H1 (cell line): Measurements from ENCODE around the gene CAMTA1. TPM values are rescaled to one million over a fixed set of nuclear protein-coding genes. Genes with fewer than 3 reads are reported as not detected.

ENCODE experiments used
- CTCF ChIA-PET: fragments of 300-600 bp; sonication (Branson Sonifier 250); formaldehyde crosslinking; loops from one replicate; lab custom pipeline; 2021; ENCODE audit not compliant: partially characterized antibody; lab: Charles Lee
- POLR2A ChIA-PET: fragments of 300-600 bp; sonication (Branson Sonifier 250); formaldehyde crosslinking; loops from one replicate; lab custom pipeline; 2021; ENCODE audit warnings: inconsistent platforms; ENCODE audit not compliant: partially characterized antibody; lab: Charles Lee
- DNase-seq, 2 experiments: peaks; one replicate each; pipeline versions ENCODE4 v3.0.0 to v3.0.0-alpha.2; 2010 to 2022; ENCODE audit warnings: low spot score in 2 of 2, low read depth in 1 of 2, mixed read lengths in 1 of 2
- FAIRE-seq: peaks from 2 replicates; lab custom pipeline; 2011; peaks lifted over from hg19 to GRCh38; lab: Jason Lieb, UNC
- H2AFZ ChIP-seq: 2 replicates; pipeline ENCODE4 v1.8.1; 2012; ENCODE audit warnings: low read length, inconsistent platforms
- H2AK5ac ChIP-seq: 2 replicates; pipeline ENCODE4 v1.6.1; 2013; ENCODE audit warnings: low read depth, low read length
- H2BK120ac ChIP-seq: replicated peaks from 2 replicates; pipeline ENCODE3; 2013; ENCODE audit warnings: low read depth, low read length, inconsistent platforms
- H2BK12ac ChIP-seq: 2 replicates; pipeline ENCODE4 v1.6.1; 2013; ENCODE audit warnings: low read depth, low read length
- H2BK15ac ChIP-seq: 2 replicates; pipeline ENCODE4 v1.6.1; 2013; ENCODE audit warnings: low read length
- H2BK20ac ChIP-seq: 2 replicates; pipeline ENCODE4 v1.6.1; 2013; ENCODE audit warnings: low read length
- H2BK5ac ChIP-seq: 2 replicates; pipeline ENCODE4 v1.6.1; 2013; ENCODE audit warnings: low read depth, low read length
- H3K14ac ChIP-seq: 2 replicates; pipeline ENCODE4 v1.6.1; 2013; ENCODE audit warnings: inconsistent platforms; ENCODE audit not compliant: insufficient read length
- H3K18ac ChIP-seq: 2 replicates; pipeline ENCODE4 v1.6.1; 2013; ENCODE audit warnings: low read length; ENCODE audit errors: extremely low read depth
- H3K23ac ChIP-seq: 2 replicates; pipeline ENCODE4 v1.6.1; 2013; ENCODE audit warnings: inconsistent platforms; ENCODE audit not compliant: insufficient read length
- H3K23me2 ChIP-seq: 2 replicates; pipeline ENCODE4 v1.6.1; 2013; ENCODE audit warnings: low read depth, low read length
- H3K27ac ChIP-seq: 2 replicates; pipeline ENCODE4 v1.6.1; 2011; ENCODE audit warnings: low read depth, low read length, inconsistent platforms
- H3K27me3 ChIP-seq, 4 experiments: replicated peaks in 1 of 4; 1 replicate in 1 of 4; 2 replicates in 3 of 4; pipeline versions ENCODE4 v1.6.1 to v1.8.1; 2011 to 2013; ENCODE audit warnings: low read length in 3 of 4, mild to moderate bottlenecking in 3 of 4, inconsistent platforms in 2 of 4, mixed read lengths in 2 of 4, moderate library complexity in 1 of 4; ENCODE audit not compliant: control insufficient read depth in 3 of 4, insufficient read depth in 3 of 4; ENCODE audit errors: extremely low read depth in 1 of 4
- H3K36me3 ChIP-seq, 4 experiments: 2 replicates each; pipeline versions ENCODE4 v1.6.1 to v1.8.1; 2011 to 2013; ENCODE audit warnings: mild to moderate bottlenecking in 4 of 4, low read length in 3 of 4, moderate library complexity in 2 of 4, control low read depth in 1 of 4, inconsistent platforms in 1 of 4; ENCODE audit not compliant: insufficient read depth in 4 of 4, control insufficient read depth in 2 of 4
- H3K4ac ChIP-seq: replicated peaks from 2 replicates; pipeline ENCODE3; 2013; ENCODE audit warnings: low read length, low read depth, mixed read lengths, inconsistent platforms; ENCODE audit not compliant: insufficient read length
- H3K4me1 ChIP-seq, 4 experiments: replicated peaks in 1 of 4; 1 replicate in 1 of 4; 2 replicates in 3 of 4; pipeline versions ENCODE4 v1.6.1 to v1.8.1; 2011 to 2013; ENCODE audit warnings: low read length in 3 of 4, inconsistent platforms in 2 of 4, mixed read lengths in 1 of 4; ENCODE audit not compliant: insufficient read depth in 4 of 4, control insufficient read depth in 3 of 4
- H3K4me2 ChIP-seq, 2 experiments: 2 replicates each; pipeline versions ENCODE4 v1.6.1 to v1.8.1; 2011 to 2013; ENCODE audit warnings: low read depth in 2 of 2, low read length in 2 of 2, control low read depth in 1 of 2, inconsistent platforms in 1 of 2, mild to moderate bottlenecking in 1 of 2; ENCODE audit not compliant: insufficient read depth in 1 of 2
- H3K4me3 ChIP-seq, 4 experiments: fragments of 200-600, 300-600 bp in 1 of 4; sonication (generic), shearing (Covaris generic), sonication (Bioruptor Twin) in 1 of 4; 2 replicates each; pipeline versions ENCODE4 v1.5.1 to v1.8.1; 2011 to 2016; ENCODE audit warnings: low read length in 4 of 4, low read depth in 3 of 4, control low read depth in 2 of 4, inconsistent platforms in 2 of 4, mild to moderate bottlenecking in 2 of 4, mixed read lengths in 1 of 4, moderate library complexity in 1 of 4; ENCODE audit not compliant: insufficient read depth in 2 of 4; ENCODE audit errors: extremely low read depth in 1 of 4
- H3K56ac ChIP-seq: replicated peaks from 2 replicates; pipeline ENCODE3; 2013; ENCODE audit warnings: low read depth, mild to moderate bottlenecking, mixed read lengths, low read length, inconsistent platforms; ENCODE audit not compliant: insufficient read length
- H3K79me1 ChIP-seq: 2 replicates; pipeline ENCODE4 v1.6.1; 2013; ENCODE audit warnings: low read depth, low read length, control low read depth
- H3K79me2 ChIP-seq, 2 experiments: 2 replicates each; pipeline versions ENCODE4 v1.6.1 to v1.8.1; 2012 to 2013; ENCODE audit warnings: low read length in 2 of 2, mild to moderate bottlenecking in 2 of 2, inconsistent platforms in 1 of 2; ENCODE audit not compliant: insufficient read depth in 2 of 2, control insufficient read depth in 1 of 2
- H3K9ac ChIP-seq, 4 experiments: replicated peaks in 1 of 4; 1 replicate in 1 of 4; 2 replicates in 3 of 4; pipeline versions ENCODE4 v1.6.1 to v1.8.1; 2011 to 2013; ENCODE audit warnings: low read depth in 3 of 4, low read length in 3 of 4, control low read depth in 2 of 4, mild to moderate bottlenecking in 2 of 4, moderate library complexity in 2 of 4, inconsistent platforms in 1 of 4; ENCODE audit errors: extremely low read depth in 1 of 4
- H3K9me3 ChIP-seq, 2 experiments: 2 replicates each; pipeline versions ENCODE4 v1.6.1 to v1.8.1; 2012 to 2013; ENCODE audit warnings: mild to moderate bottlenecking in 2 of 2, moderate library complexity in 2 of 2, control low read depth in 1 of 2, inconsistent platforms in 1 of 2, low read depth in 1 of 2, low read length in 1 of 2, mixed read lengths in 1 of 2; ENCODE audit not compliant: insufficient read depth in 2 of 2
- H4K20me1 ChIP-seq, 2 experiments: replicated peaks in 1 of 2; 2 replicates each; pipeline versions ENCODE3 to v1.8.1; 2011 to 2013; ENCODE audit warnings: inconsistent platforms in 2 of 2, low read length in 2 of 2, mild to moderate bottlenecking in 1 of 2; ENCODE audit not compliant: insufficient read depth in 2 of 2, control insufficient read depth in 1 of 2
- H4K5ac ChIP-seq: 2 replicates; pipeline ENCODE4 v1.6.1; 2013; ENCODE audit warnings: low read length, low read depth, mixed read lengths, inconsistent platforms; ENCODE audit not compliant: insufficient read length
- H4K8ac ChIP-seq: 2 replicates; pipeline ENCODE4 v1.8.0; 2013; ENCODE audit warnings: mild to moderate bottlenecking, moderate library complexity, low read length, inconsistent platforms; ENCODE audit not compliant: insufficient read depth; ENCODE audit errors: extremely low read depth
- H4K91ac ChIP-seq: replicated peaks from 2 replicates; pipeline ENCODE3; 2013; ENCODE audit warnings: low read length, mixed read lengths, inconsistent platforms; ENCODE audit not compliant: insufficient read length
- EP300 ChIP-seq, 2 experiments: IDR thresholded peaks; 1 replicate in 1 of 2; 2 replicates in 1 of 2; pipeline ENCODE4 v1.6.1; 2011 to 2012; ENCODE audit warnings: low read depth in 2 of 2, low read length in 2 of 2, mild to moderate bottlenecking in 2 of 2, borderline replicate concordance in 1 of 2, inconsistent platforms in 1 of 2, moderate library complexity in 1 of 2
- GABPA ChIP-seq: IDR thresholded peaks from 2 replicates; pipeline ENCODE4 v1.6.1; 2011; ENCODE audit warnings: mild to moderate bottlenecking, low read length, moderate library complexity, borderline replicate concordance; ENCODE audit not compliant: insufficient read depth
- NANOG ChIP-seq: IDR thresholded peaks from 2 replicates; pipeline ENCODE4 v1.6.1; 2011; ENCODE audit warnings: low read length, low read depth, mild to moderate bottlenecking, inconsistent platforms; ENCODE audit not compliant: insufficient read depth, poor library complexity, severe bottlenecking
- YY1 ChIP-seq: IDR thresholded peaks from 2 replicates; pipeline ENCODE4 v1.6.1; 2011; ENCODE audit warnings: low read depth, mild to moderate bottlenecking, low read length
- WGBS, 2 experiments: shearing (Covaris generic) in 1 of 2; methylation state at CpG; one replicate each; pipeline versions ENCODE4 v1.1.6 to v1.1.7; 2013 to 2015; ENCODE audit warnings: low lambda C conversion rate in 2 of 2, mixed read lengths in 2 of 2, inconsistent platforms in 1 of 2, low coverage in 1 of 2, missing lambda C conversion rate in 1 of 2; ENCODE audit not compliant: insufficient replicate concordance in 2 of 2, insufficient coverage in 1 of 2, insufficient read length in 1 of 2; ENCODE audit errors: extremely low coverage in 1 of 2, missing lambda C conversion rate in 1 of 2; 5-methylcytosine and 5-hydroxymethylcytosine counted together
- polyA plus RNA-seq, 7 experiments: library from polyadenylated mRNA; depleted of rRNA in 3 of 7; stranded (reverse) in 5 of 7; unstranded in 2 of 7; fragments of >200 nt in 5 of 7; fragments of 200-250 nt in 2 of 7; gene quantifications; 1 replicate in 5 of 7; 2 replicates in 1 of 7; 4 replicates in 1 of 7; pipeline versions ENCODE4 v1.2.1 to v1.2.3, GENCODE V29; 2011 to 2013; ENCODE audit warnings: missing spikeins in 2 of 7, mixed read lengths in 2 of 7
- total RNA-seq: library from RNA; stranded (reverse); fragmentation: NEBNext Ultra II Directional; extraction: Animal tissue kit (Norgen Biotek cat#: 25700); gene quantifications from 2 replicates; pipeline ENCODE4 v1.2.1, GENCODE V29; 2021

Gene CAMTA1
- total and polyA plus RNA-seq, 2 of the 8 experiments (the other 6 are each of a cell fraction or from before 2014, with no cell fraction given) = 65.0 to 119 TPM

DNA sequence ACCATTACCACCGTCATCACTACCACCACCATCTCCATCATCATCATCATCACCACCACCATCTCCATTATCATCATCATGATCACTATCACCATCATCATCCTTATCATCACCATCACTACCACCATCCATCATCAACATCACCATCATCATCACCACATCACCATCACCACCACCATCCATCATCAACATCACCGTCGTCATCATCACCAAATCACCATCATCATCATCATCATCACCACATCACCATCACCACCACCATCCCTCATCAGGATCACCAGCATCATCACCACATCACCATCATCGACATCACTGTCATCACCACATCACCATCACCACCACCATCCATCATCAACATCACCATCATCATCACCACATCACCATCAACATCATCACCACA, 782.8 kb downstream of the CAMTA1 start:
- Histone ChIP-seq H4K5ac (no peak overlapping the region), H3K23me2 (peaks cover 18% of the 10 kb centered on the region; the same call in 1 of the 2 replicates), H3K4me2 (no peak overlapping the region), H3K4me1 (no peaks in the 10 kb centered on the region), H2AFZ (no peak overlapping the region), H2BK5ac (no peak overlapping the region), H3K9me3 (peaks cover 0 to 20% of the 10 kb centered on the region in 2 experiments; a peak in 1 of 4 replicates), H3K27me3 (no peaks in the 10 kb centered on the region; a peak in 1 of 7 replicates), H3K4me3 (no peak overlapping the region), H3K79me2 (no peaks in the 10 kb centered on the region), H4K20me1 (peaks cover 0 to 12% of the 10 kb centered on the region in 2 experiments), H3K9ac (no peak overlapping the region), H2BK20ac (no peak overlapping the region), H2AK5ac (peak overlapping the region; percentile 99; the same call in 1 of the 2 replicates), H3K14ac (no peak overlapping the region), H3K36me3 (no peaks in the 10 kb centered on the region), H2BK15ac (no peak overlapping the region), H4K91ac (no peak overlapping the region), H2BK12ac (no peak overlapping the region), H3K4ac (no peak overlapping the region), H3K18ac (no peak overlapping the region), H3K79me1 (no peaks in the 10 kb centered on the region), H2BK120ac (no peak overlapping the region), H4K8ac (no peak overlapping the region), H3K27ac (no peak overlapping the region), H3K23ac (no peak overlapping the region), H3K56ac (peak overlapping the region; percentile 81)
- FAIRE-seq = no peak
- DNase-seq = no peak
- POLR2A ChIA-PET = no interaction called here
- CTCF ChIA-PET = no interaction called here
- 90 to 100% methylated on average over 2 to 4 of the region's 4 CpGs for WGBS, 2 experiments
- TF ChIP-seq EP300 (IDR thresholded peaks at IDR 0.05; ENCODE audit: borderline replicate concordance in 1 of 2, low read depth in 2 of 2, low read length in 2 of 2) = no peak
- no peak for TF ChIP-seq NANOG
- TF ChIP-seq YY1 = no peak
- TF ChIP-seq GABPA = no peak
